Fibroblast of the aortic adventitia (primary cell): Measurements from ENCODE around the gene CDH23. TPM values are rescaled to one million over a fixed set of nuclear protein-coding genes. Genes with fewer than 3 reads are reported as not detected.

Source experiments
- DNase-seq: peaks from one replicate; pipeline ENCODE4 v3.0.0-alpha.2; 2010; ENCODE audit warnings: low read depth
- H3K4me3 ChIP-seq: 2 replicates; pipeline ENCODE4 v1.5.1; 2011; ENCODE audit warnings: low read depth, mild to moderate bottlenecking, control low read depth, low read length, moderate library complexity
- CTCF ChIP-seq: IDR thresholded peaks from 2 replicates; pipeline ENCODE4 v1.5.1; 2011; ENCODE audit warnings: mild to moderate bottlenecking, low read length, control low read depth, inconsistent platforms; ENCODE audit not compliant: insufficient read depth
- total RNA-seq: library from RNA; depleted of rRNA; stranded (reverse); fragments of >200 nt; gene quantifications from 2 replicates; pipeline ENCODE4 v1.2.3, GENCODE V29; 2012; ENCODE audit warnings: low replicate concordance

CDH23 gene
- total RNA-seq, 1 donor = 0.27 TPM

- TF ChIP-seq CTCF = peak; percentile 58
- no peak overlapping the region for H3K4me3 ChIP-seq
- DNase-seq = peak; percentile 59
Observed at GRCh38 chr10:71725998-71726579, 329.4 kb downstream of the CDH23 start.

DNA sequence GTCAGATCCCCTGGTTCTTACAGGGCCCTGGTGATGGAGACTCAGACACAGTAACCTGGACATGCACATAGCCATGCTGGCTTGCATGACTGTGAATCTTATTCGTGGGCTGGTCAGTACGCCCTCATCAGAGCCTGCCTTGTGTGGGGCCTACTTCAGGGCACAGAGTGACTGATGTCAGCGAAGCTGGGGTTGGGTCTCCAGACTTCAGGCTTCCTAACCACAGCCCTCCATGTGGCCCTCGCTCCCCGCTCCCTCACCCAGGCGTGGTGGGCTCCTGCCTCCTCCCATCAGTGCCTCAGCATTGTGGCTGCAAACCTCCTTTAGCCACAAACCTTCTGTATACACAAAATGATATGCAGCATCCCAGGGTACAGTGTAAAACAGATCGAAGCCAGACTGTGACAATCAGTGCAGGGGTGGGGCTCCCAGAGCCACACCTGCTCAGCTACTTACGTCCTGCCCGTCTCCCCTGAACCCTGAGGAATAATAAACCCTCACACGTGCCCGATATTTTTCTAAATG, 329.9 kb downstream of the CDH23 start:
- H3K4me3 ChIP-seq = no peak overlapping the region
- no peak for TF ChIP-seq CTCF
- DNase-seq = no peak

- no peak overlapping the region for H3K4me3 ChIP-seq
- TF ChIP-seq CTCF = no peak
- no peak for DNase-seq
Observed at GRCh38 chr10:71727105-71727737, 330.5 kb downstream of the CDH23 start.

GRCh38 chr10:71727738-71728737, 331.3 kb downstream of the CDH23 start:
- DNase-seq = peak; percentile 56
- H3K4me3 ChIP-seq = no peak overlapping the region
- TF ChIP-seq CTCF = no peak

GRCh38 chr10:71729161-71729636, 332.5 kb downstream of the CDH23 start:
- H3K4me3 ChIP-seq = no peak overlapping the region
- no peak for DNase-seq
- TF ChIP-seq CTCF = no peak

DNA sequence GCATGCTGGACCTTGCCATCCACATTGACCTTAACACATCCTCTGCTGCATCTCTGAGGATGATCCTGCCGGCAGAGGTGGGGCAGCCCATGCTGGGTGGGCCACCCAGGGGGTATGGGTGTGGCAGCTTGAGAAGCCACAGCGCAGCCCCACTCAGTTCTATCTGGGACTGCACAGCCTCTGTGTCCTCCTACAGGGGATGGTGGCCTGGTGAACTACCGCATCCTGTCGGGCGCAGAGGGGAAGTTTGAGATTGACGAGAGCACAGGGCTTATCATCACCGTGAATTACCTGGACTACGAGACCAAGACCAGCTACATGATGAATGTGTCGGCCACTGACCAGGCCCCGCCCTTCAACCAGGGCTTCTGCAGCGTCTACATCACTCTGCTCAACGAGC, 335.1 kb downstream of the CDH23 start:
- no peak for TF ChIP-seq CTCF
- DNase-seq = no peak
- no peak overlapping the region for H3K4me3 ChIP-seq
